ENCODE measurements around the gene WDR70. TPM values are rescaled to one million over a fixed set of nuclear protein-coding genes. Genes with fewer than 3 reads are reported as not detected.
A peak's percentile ranks its signal among the peaks of the same experiment; 100 is the strongest.

WDR70 gene
- total RNA-seq, 1 experiment from 2014 or later: 35.0 TPM

DNA sequence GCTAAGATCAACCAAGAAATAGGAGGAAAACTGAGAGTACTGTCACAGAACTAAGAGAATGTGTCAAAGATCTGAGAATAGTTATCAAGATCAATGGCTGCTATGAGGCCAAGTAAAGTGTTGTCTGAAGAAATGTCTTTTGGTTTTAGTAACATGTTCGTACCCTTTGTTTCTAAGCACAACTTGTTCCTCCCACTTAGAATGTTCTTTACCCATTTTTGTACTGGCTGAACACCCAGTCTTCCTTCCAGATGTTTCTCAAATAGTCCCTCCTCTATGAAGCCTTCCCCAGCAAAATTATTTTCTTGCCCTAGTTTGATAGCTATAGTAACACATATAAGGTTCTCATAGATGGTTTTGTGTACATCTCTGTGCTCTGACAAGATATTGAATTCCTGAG is 191.5 kb downstream of the WDR70 start (continued):
- TF ChIP-seq PRRX2 (CRISPR knock-in tag; IDR thresholded peaks at IDR 0.05): no peak
- TF ChIP-seq, protein P1, sequence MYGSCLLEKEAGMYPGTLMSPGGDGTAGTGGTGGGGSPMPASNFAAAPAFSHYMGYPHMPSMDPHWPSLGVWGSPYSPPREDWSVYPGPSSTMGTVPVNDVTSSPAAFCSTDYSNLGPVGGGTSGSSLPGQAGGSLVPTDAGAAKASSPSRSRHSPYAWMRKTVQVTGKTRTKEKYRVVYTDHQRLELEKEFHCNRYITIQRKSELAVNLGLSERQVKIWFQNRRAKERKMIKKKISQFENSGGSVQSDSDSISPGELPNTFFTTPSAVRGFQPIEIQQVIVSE (CRISPR knock-in tag; IDR thresholded peaks at IDR 0.05; ENCODE audit: borderline replicate concordance): no peak
- TF ChIP-seq, protein P2, sequence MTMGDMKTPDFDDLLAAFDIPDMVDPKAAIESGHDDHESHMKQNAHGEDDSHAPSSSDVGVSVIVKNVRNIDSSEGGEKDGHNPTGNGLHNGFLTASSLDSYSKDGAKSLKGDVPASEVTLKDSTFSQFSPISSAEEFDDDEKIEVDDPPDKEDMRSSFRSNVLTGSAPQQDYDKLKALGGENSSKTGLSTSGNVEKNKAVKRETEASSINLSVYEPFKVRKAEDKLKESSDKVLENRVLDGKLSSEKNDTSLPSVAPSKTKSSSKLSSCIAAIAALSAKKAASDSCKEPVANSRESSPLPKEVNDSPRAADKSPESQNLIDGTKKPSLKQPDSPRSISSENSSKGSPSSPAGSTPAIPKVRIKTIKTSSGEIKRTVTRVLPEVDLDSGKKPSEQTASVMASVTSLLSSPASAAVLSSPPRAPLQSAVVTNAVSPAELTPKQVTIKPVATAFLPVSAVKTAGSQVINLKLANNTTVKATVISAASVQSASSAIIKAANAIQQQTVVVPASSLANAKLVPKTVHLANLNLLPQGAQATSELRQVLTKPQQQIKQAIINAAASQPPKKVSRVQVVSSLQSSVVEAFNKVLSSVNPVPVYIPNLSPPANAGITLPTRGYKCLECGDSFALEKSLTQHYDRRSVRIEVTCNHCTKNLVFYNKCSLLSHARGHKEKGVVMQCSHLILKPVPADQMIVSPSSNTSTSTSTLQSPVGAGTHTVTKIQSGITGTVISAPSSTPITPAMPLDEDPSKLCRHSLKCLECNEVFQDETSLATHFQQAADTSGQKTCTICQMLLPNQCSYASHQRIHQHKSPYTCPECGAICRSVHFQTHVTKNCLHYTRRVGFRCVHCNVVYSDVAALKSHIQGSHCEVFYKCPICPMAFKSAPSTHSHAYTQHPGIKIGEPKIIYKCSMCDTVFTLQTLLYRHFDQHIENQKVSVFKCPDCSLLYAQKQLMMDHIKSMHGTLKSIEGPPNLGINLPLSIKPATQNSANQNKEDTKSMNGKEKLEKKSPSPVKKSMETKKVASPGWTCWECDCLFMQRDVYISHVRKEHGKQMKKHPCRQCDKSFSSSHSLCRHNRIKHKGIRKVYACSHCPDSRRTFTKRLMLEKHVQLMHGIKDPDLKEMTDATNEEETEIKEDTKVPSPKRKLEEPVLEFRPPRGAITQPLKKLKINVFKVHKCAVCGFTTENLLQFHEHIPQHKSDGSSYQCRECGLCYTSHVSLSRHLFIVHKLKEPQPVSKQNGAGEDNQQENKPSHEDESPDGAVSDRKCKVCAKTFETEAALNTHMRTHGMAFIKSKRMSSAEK (CRISPR knock-in tag; IDR thresholded peaks at IDR 0.05; ENCODE audit: borderline replicate concordance): no peak

DNA sequence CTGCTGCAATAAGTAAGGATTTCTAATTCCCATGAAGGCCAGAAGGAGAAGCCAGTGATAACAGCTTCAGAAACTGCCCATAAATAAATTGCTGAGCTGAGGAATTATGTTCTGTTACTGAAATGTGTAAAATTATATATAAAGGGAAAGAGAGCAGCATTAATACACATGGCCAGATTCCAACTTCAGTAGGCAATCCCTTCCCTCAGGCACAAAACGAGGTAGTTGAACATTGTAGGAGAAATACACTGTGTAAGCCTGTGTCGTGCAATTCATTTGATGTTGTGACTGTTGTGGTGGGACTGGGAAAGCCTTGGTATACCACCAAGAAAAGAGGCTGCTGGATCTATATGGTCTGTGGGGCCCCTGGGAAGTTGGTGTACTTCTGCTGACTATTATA is 192.9 kb downstream of the WDR70 start:
- peaks cover 8% of the 10 kb centered on the region for H3K4me1 Mint-ChIP-seq
- no peak for DNase-seq (ENCODE audit: low spot score)
- CTCF ChIA-PET: no interaction called here
- H3K36me3 Mint-ChIP-seq: no peaks in the 10 kb centered on the region
- POLR2A ChIA-PET: no interaction called here
- no peak overlapping the region for H3K27ac Mint-ChIP-seq
- ATAC-seq: no peak
- peaks cover 5% of the 10 kb centered on the region; the same call in 1 of the 2 replicates for H3K9me3 Mint-ChIP-seq
- no peak for TF ChIP-seq FOXJ3 (CRISPR knock-in tag; IDR thresholded peaks at IDR 0.05; ENCODE audit: borderline replicate concordance)
- TF ChIP-seq EMX1 (CRISPR knock-in tag; IDR thresholded peaks at IDR 0.05): no peak
- no peaks in the 10 kb centered on the region for H3K27me3 Mint-ChIP-seq (ENCODE audit: low read depth)
- H3K4me3 Mint-ChIP-seq: no peak overlapping the region

DNA sequence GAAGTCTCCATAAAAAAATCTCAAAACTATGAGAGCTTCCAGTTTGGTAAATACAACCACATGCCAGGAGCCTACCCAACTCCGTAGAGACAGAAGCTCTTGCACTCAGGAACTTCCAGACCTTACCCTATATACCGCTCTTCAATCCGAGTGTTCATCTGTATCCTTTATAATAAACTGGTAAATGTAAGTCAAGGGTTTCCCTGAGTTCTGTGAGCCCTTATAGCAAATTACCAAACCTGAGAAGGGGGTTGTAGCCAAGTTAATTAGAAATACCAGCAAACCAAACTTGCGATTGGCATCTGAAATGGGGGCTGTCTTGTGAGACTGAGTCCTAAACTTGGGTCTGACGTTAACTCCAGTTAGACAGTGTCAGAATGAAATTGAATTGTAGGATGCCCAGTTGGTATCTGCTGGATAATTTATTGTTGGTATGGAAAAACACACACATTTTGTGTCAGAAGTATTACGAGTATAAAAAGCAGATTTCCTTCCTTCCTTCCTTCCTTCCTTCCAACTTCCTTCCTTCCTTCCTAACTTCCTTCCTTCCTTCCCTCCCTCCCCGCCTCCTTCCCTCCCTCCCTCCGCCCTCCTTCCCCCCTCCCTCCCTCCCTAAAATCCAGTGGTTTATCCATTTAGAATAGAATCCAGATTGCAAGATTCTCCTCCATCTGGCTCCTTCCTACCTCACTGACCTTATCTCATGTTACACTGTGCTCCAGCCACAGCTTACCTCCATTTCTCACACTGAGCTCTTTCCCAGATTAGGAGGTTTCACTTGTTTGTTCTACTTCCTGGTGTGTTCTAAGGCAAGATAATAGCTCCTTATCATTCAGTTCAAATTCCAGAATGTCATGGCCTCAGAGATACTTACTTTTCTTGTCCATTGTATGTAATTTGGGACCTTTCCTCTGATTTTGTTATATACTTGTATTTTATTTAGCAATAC is 196.7 kb downstream of the WDR70 start:
- H3K9me3 Mint-ChIP-seq: peaks cover 5% of the 10 kb centered on the region; the same call in 1 of the 2 replicates
- no peak for TF ChIP-seq FOXJ3 (CRISPR knock-in tag; IDR thresholded peaks at IDR 0.05; ENCODE audit: borderline replicate concordance)
- TF ChIP-seq GABPB1 (CRISPR knock-in tag; IDR thresholded peaks at IDR 0.05): no peak
- no peak for TF ChIP-seq ZNF671 (CRISPR knock-in tag; IDR thresholded peaks at IDR 0.05)
- TF ChIP-seq ZNF138 (CRISPR knock-in tag; conservative IDR thresholded peaks at IDR 0.05): no peak
- no peak for TF ChIP-seq SMAD3 (CRISPR knock-in tag; IDR thresholded peaks at IDR 0.05; ENCODE audit: borderline replicate concordance)
- TF ChIP-seq, protein P3, sequence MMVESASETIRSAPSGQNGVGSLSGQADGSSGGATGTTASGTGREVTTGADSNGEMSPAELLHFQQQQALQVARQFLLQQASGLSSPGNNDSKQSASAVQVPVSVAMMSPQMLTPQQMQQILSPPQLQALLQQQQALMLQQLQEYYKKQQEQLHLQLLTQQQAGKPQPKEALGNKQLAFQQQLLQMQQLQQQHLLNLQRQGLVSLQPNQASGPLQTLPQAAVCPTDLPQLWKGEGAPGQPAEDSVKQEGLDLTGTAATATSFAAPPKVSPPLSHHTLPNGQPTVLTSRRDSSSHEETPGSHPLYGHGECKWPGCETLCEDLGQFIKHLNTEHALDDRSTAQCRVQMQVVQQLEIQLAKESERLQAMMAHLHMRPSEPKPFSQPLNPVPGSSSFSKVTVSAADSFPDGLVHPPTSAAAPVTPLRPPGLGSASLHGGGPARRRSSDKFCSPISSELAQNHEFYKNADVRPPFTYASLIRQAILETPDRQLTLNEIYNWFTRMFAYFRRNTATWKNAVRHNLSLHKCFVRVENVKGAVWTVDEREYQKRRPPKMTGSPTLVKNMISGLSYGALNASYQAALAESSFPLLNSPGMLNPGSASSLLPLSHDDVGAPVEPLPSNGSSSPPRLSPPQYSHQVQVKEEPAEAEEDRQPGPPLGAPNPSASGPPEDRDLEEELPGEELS (CRISPR knock-in tag; IDR thresholded peaks at IDR 0.05): no peak
- no peak for TF ChIP-seq NFE2L1 (CRISPR knock-in tag; IDR thresholded peaks at IDR 0.05)
- TF ChIP-seq PRRX2 (CRISPR knock-in tag; IDR thresholded peaks at IDR 0.05): no peak
- no peak for TF ChIP-seq ZNF416 (CRISPR knock-in tag; IDR thresholded peaks at IDR 0.05)
- TF ChIP-seq, protein P4, sequence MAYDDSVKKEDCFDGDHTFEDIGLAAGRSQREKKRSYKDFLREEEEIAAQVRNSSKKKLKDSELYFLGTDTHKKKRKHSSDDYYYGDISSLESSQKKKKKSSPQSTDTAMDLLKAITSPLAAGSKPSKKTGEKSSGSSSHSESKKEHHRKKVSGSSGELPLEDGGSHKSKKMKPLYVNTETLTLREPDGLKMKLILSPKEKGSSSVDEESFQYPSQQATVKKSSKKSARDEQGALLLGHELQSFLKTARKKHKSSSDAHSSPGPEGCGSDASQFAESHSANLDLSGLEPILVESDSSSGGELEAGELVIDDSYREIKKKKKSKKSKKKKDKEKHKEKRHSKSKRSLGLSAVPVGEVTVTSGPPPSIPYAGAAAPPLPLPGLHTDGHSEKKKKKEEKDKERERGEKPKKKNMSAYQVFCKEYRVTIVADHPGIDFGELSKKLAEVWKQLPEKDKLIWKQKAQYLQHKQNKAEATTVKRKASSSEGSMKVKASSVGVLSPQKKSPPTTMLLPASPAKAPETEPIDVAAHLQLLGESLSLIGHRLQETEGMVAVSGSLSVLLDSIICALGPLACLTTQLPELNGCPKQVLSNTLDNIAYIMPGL (CRISPR knock-in tag; IDR thresholded peaks at IDR 0.05): no peak
- TF ChIP-seq, protein P5, sequence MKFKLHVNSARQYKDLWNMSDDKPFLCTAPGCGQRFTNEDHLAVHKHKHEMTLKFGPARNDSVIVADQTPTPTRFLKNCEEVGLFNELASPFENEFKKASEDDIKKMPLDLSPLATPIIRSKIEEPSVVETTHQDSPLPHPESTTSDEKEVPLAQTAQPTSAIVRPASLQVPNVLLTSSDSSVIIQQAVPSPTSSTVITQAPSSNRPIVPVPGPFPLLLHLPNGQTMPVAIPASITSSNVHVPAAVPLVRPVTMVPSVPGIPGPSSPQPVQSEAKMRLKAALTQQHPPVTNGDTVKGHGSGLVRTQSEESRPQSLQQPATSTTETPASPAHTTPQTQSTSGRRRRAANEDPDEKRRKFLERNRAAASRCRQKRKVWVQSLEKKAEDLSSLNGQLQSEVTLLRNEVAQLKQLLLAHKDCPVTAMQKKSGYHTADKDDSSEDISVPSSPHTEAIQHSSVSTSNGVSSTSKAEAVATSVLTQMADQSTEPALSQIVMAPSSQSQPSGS (CRISPR knock-in tag; IDR thresholded peaks at IDR 0.05; ENCODE audit: borderline replicate concordance, low read depth): no peak
- DNase-seq (ENCODE audit: low spot score): no peak
- peaks cover 8% of the 10 kb centered on the region for H3K4me1 Mint-ChIP-seq
- H3K27ac Mint-ChIP-seq: no peak overlapping the region
- POLR2A ChIA-PET: interaction anchor here (0.5 kb wide), 1 partner anchor 175 kb away, joined by 4 read pairs; no protein-coding TSS in a partner anchor
- H3K36me3 Mint-ChIP-seq: no peaks in the 10 kb centered on the region
- H3K27me3 Mint-ChIP-seq (ENCODE audit: low read depth): no peaks in the 10 kb centered on the region
- CTCF ChIA-PET: interaction anchor here (1.1 to 1.8 kb wide), 3 partner anchors 21 to 148 kb away, joined by 3 to 5 read pairs (median 4); no protein-coding TSS in a partner anchor
- ATAC-seq: peak; percentile 38; the same call in 1 of the 2 replicates
- H3K4me3 Mint-ChIP-seq: no peak overlapping the region

Measured in WTC11 (cell line).